HCEC 1CT (cell line): ENCODE data around the gene PLIN3.
"Not testable (repeated sequence)": the region's sequence is repeated elsewhere in the genome, so short reads cannot be mapped to it uniquely, and the experiment has no call there.

Experiments used
- DNase-seq: peaks from one replicate; pipeline ENCODE4 v3.0.0-alpha.2; 2017

The PLIN3 gene

GRCh38 chr19:4805140-4805539, 62.3 kb downstream of the PLIN3 start:
- not testable (repeated sequence) for DNase-seq

GRCh38 chr19:4803736-4804695, 63.5 kb downstream of the PLIN3 start:
- peak; percentile 15 for DNase-seq

DNA sequence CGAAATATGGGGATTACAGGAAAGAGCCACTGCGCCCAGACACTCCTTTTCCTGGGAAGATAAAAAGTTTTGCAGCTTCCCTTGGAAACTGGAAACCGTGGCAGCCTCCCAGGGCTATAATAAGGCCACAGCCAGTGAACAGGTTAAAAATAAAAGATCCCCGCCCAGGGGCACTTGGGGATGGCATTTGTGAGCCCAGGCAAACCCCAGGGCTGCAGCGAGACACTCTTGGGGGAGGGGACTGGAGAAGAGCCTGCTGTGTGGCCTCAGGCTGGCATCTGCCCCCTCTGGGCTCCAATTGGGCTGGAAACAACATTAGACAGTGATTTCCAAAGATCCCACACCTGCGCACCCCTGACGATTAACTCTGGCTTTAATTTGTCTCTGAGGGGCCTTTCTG, 64.8 kb downstream of the PLIN3 start:
- DNase-seq: no peak

DNA sequence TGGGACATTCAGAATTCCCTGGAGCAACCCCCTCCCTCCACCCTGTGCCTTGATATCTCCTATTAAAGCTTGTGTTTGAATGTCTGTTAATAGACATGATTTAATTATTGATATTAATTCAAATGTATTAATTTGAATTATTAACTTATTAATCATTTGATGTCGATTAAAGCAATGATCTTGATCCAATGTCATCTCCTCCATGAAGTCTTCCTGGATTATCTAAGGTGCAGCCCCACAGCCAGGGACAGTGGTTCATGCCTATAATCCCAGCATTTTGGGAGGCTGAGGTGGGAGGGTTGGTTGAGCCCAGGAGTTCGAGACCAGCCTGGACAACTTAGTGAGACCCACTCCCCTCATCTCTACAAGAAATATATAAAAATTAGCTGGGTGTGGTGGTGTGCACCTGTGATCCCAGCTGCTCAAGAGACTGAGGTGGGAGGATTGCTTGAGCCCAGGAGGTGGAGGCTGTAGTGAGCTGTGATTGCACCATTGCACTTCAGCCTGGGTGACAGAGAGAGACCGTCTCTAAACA, 66.3 kb downstream of the PLIN3 start:
- DNase-seq: no peak

DNA sequence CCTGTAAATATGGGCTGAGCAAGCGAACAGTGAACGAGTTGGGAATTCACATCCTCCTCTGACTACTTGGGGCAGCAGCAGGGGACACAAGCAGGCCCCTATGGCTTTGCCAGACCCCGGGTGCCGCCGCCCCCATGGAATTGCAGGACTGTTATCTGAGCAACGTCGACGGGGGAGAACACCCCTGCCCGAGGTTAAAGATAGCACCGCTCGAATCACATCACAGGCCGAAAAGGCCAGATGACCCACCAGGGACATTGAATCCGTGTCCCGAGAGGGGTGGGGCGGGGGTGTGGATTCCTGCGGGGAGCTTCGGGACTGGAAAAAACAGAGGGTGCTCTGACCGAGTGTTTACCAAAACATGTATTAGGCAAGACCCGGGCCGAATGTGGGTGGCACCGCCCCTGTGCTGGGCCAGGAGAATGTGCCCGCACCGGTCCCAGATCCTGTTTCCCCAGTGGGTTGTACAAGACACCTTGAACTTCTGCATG, 66.8 kb downstream of the PLIN3 start:
- DNase-seq: no peak

DNA sequence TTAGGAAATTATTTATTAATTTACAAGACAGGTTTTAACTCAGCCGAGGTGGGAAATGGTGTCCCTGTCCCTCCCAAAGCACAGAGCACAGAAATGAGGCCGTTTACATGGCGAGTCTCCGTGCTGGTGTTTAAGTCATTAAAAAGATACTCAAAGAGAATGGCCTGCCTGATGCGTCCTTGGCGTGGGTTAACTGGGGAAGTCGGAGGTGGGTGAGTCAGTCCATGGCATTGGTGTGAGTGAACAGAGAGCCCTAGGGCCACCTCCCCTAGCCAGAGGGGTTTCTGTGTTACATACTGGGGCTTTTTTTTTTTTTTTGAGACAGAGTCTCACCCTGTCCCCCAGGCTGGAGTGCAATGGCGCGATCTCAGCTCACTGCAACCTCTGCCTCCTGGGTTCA, 72.1 kb downstream of the PLIN3 start:
- no peak for DNase-seq

GRCh38 chr19:4794971-4795370, 72.5 kb downstream of the PLIN3 start:
- no peak for DNase-seq

DNA sequence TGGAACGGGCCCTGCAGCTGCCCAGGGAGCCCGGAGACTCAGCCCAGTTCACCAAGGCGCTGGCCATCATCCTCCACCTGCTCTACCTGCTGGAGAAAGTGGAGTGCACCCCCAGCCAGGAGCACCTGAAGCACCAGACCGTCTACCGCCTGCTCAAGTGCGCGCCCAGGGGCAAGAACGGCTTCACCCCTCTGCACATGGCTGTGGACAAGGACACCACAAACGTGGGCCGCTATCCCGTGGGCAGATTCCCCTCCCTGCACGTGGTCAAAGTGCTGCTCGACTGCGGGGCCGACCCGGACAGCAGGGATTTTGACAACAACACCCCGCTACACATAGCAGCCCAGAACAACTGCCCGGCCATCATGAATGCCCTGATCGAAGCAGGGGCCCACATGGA, 74.2 kb downstream of the PLIN3 start:
- DNase-seq: not testable (repeated sequence)

GRCh38 chr19:4792866-4793195, 74.6 kb downstream of the PLIN3 start:
- DNase-seq: not testable (repeated sequence)

DNA sequence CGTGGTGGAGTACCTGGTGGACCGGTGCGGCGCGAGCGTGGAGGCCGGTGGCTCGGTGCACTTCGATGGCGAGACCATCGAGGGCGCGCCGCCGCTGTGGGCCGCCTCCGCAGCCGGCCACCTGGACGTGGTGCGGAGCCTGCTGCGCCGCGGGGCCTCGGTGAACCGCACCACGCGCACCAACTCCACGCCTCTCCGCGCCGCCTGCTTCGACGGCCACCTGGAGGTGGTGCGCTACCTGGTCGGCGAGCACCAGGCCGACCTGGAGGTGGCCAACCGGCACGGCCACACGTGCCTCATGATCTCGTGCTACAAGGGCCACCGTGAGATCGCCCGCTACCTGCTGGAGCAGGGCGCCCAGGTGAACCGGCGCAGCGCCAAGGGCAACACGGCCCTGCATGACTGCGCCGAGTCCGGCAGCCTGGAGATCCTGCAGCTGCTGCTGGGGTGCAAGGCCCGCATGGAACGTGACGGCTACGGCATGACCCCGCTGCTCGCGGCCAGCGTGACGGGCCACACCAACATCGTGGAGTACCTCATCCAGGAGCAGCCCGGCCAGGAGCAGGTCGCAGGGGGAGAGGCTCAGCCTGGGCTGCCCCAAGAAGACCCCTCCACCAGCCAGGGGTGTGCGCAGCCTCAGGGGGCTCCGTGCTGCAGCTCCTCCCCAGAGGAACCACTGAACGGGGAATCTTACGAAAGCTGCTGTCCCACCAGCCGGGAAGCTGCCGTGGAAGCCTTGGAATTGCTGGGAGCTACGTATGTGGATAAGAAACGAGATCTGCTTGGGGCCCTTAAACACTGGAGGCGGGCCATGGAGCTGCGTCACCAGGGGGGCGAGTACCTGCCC, 75.2 kb downstream of the PLIN3 start:
- not testable (repeated sequence) for DNase-seq

DNA sequence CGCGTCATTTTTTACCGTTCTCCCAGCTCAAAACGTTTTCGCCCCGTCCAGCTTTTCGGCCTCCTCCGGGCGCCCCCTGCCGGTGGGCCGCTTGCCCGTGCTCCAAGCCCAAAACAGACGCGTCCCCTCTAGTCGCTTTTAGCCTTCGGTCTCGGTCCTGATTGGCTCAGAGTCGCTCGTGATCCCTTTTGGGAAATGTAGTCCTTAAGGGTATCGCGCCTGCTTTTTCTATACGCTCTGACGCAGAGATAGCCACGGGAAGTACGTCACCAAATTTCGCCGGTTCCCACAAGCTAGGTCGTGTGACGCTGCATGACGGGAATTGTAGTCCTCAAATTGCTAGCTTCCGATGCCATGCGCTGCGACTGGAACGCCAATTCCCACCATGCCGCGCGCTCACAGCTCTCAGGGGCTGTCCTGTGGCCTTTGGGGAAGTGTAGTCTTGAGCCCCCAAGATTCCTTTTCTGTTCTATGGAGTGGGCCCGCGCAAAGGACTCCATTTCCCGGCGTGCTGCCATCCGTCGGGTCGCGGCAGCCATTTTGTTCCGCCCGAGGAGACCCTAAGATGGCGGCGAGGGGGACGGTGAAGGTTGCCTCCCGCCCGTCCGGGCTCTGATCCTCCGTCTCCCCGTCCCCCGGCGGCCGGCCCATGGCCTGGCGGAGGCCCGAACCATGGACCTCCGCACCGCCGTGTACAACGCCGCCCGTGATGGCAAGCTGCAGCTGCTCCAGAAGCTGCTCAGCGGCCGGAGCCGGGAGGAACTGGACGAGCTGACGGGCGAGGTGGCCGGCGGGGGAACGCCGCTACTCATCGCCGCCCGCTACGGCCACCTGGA, 76.1 kb downstream of the PLIN3 start, which contains the start of gene FEM1A:
Gene FEM1A (plus strand): TSS at position 552 of the 836 bp plus-strand sequence. CDS start 121 bp downstream, at position 673.
- peak; percentile 100 for DNase-seq
